Measurements from ENCODE around the gene TFEB.

The TFEB gene

GRCh38 chr6:41654698-41655151 lies 80.7 kb downstream of the TFEB start:
- no peak overlapping the region for H3K27ac ChIP-seq (ENCODE audit: low read depth, low read length)

DNA sequence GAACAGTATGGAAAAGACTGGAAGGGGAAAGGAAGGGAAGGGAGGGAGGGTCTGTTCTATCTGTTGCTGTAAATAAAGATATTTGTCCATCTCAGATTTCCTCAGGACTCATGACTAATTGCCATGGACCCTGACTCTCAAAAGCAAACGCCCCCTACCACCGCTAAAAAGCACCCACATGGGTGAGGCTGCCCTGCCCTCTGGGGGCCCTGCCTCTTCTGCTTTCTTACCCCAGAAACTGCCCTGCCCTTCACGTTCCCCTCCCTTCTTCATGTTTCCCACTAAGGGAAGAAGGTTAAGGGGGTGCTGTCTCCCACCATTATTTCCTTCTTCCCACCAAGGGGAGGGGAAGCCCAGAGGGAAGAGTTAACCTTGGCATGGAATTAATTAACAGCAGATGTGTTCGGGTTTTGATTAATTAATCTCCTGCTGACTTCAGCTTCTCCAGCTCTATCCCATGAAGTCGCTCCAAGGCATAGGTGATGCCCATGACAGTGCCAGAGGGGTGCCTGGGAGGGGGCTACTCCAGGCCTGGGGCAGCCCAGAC lies 81.2 kb downstream of the TFEB start:
- Histone ChIP-seq H3K27me3 (ENCODE audit: insufficient read depth, low read length) (peaks cover 27% of the 10 kb centered on the region), H3K4me1 (ENCODE audit: control insufficient read depth, insufficient read depth, low read length, unreplicated experiment) (peaks cover 5% of the 10 kb centered on the region), H3K36me3 (ENCODE audit: insufficient read depth, low read length) (no peaks in the 10 kb centered on the region), H3K27ac (ENCODE audit: low read depth, low read length) (no peak overlapping the region), H2AFZ (ENCODE audit: low read length, unreplicated experiment) (no peak overlapping the region), H3K4me3 (ENCODE audit: low read depth, low read length) (no peak overlapping the region), H3K79me2 (ENCODE audit: control insufficient read depth, insufficient read depth, low read length, unreplicated experiment) (no peaks in the 10 kb centered on the region)

More at GRCh38 chr6:41654698-41655151, 80.7 kb downstream of the TFEB start:
- H3K4me1 ChIP-seq (ENCODE audit: control insufficient read depth, insufficient read depth, low read length, unreplicated experiment): peaks cover 5% of the 10 kb centered on the region
- no peaks in the 10 kb centered on the region for H3K36me3 ChIP-seq (ENCODE audit: insufficient read depth, low read length)
- peaks cover 29% of the 10 kb centered on the region for H3K27me3 ChIP-seq (ENCODE audit: insufficient read depth, low read length)
- H3K4me3 ChIP-seq (ENCODE audit: low read depth, low read length): no peak overlapping the region
- H2AFZ ChIP-seq (ENCODE audit: low read length, unreplicated experiment): no peak overlapping the region
- H3K79me2 ChIP-seq (ENCODE audit: control insufficient read depth, insufficient read depth, low read length, unreplicated experiment): no peaks in the 10 kb centered on the region

- peaks cover 5% of the 10 kb centered on the region for H3K4me1 ChIP-seq (ENCODE audit: control insufficient read depth, insufficient read depth, low read length, unreplicated experiment)
- no peaks in the 10 kb centered on the region for H3K36me3 ChIP-seq (ENCODE audit: insufficient read depth, low read length)
- no peaks in the 10 kb centered on the region for H3K79me2 ChIP-seq (ENCODE audit: control insufficient read depth, insufficient read depth, low read length, unreplicated experiment)
- H3K4me3 ChIP-seq (ENCODE audit: low read depth, low read length): no peak overlapping the region
- peaks cover 21% of the 10 kb centered on the region for H3K27me3 ChIP-seq (ENCODE audit: insufficient read depth, low read length)
- H2AFZ ChIP-seq (ENCODE audit: low read length, unreplicated experiment): no peak overlapping the region
- no peak overlapping the region for H3K27ac ChIP-seq (ENCODE audit: low read depth, low read length)
These were observed 81.7 kb downstream of the TFEB start for GRCh38 chr6:41653691-41654090.

GRCh38 chr6:41652866-41653652 lies 82.3 kb downstream of the TFEB start:
- Histone ChIP-seq H3K27ac (ENCODE audit: low read depth, low read length) (no peak overlapping the region), H3K27me3 (ENCODE audit: insufficient read depth, low read length) (peaks cover 17% of the 10 kb centered on the region), H3K36me3 (ENCODE audit: insufficient read depth, low read length) (no peaks in the 10 kb centered on the region), H2AFZ (ENCODE audit: low read length, unreplicated experiment) (no peak overlapping the region), H3K4me1 (ENCODE audit: control insufficient read depth, insufficient read depth, low read length, unreplicated experiment) (peaks cover 5% of the 10 kb centered on the region), H3K4me3 (ENCODE audit: low read depth, low read length) (no peak overlapping the region), H3K79me2 (ENCODE audit: control insufficient read depth, insufficient read depth, low read length, unreplicated experiment) (no peaks in the 10 kb centered on the region)

DNA sequence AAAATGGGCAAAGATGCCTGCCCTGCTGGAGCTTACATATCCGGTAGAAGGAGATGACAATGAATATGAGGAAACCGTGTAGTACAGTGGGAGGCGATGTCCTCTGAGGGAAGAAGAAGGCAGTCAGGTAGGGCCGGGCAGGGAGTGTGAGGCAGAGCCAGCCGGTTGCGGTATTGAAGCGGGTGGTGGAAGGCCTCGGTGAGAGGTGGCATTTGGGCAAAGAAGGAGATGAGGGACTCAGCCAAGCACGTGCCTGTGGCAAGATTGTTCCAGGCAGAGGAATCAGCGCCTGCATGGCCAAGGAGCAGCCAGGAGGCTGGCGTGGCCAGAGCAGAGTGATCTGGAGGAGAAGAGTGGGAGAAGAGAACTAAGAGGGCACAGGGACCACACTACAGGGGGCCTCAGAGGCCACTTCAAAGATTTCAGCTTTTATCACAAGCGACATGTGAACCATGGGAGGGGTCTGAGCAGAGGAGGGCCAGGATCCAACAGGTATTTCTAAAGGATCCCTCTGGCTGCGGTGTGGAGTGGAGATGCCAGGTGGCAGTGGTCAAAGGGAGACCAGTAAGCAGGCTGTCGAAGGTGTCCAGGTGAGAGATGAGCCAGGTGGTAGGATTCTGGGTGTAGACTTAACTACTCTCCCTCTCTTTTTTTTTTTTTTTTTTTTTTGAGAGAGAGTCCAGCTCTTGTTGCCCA lies 83.3 kb downstream of the TFEB start:
- no peak overlapping the region for H3K4me3 ChIP-seq (ENCODE audit: low read depth, low read length)
- no peaks in the 10 kb centered on the region for H3K79me2 ChIP-seq (ENCODE audit: control insufficient read depth, insufficient read depth, low read length, unreplicated experiment)
- no peaks in the 10 kb centered on the region for H3K36me3 ChIP-seq (ENCODE audit: insufficient read depth, low read length)
- H3K27me3 ChIP-seq (ENCODE audit: insufficient read depth, low read length): 0 out of 2 replicates have a peak, but pooled peaks cover 10% of the 10 kb centered on the region
- peaks cover 5% of the 10 kb centered on the region for H3K4me1 ChIP-seq (ENCODE audit: control insufficient read depth, insufficient read depth, low read length, unreplicated experiment)
- no peak overlapping the region for H2AFZ ChIP-seq (ENCODE audit: low read length, unreplicated experiment)
- H3K27ac ChIP-seq (ENCODE audit: low read depth, low read length): no peak overlapping the region

DNA sequence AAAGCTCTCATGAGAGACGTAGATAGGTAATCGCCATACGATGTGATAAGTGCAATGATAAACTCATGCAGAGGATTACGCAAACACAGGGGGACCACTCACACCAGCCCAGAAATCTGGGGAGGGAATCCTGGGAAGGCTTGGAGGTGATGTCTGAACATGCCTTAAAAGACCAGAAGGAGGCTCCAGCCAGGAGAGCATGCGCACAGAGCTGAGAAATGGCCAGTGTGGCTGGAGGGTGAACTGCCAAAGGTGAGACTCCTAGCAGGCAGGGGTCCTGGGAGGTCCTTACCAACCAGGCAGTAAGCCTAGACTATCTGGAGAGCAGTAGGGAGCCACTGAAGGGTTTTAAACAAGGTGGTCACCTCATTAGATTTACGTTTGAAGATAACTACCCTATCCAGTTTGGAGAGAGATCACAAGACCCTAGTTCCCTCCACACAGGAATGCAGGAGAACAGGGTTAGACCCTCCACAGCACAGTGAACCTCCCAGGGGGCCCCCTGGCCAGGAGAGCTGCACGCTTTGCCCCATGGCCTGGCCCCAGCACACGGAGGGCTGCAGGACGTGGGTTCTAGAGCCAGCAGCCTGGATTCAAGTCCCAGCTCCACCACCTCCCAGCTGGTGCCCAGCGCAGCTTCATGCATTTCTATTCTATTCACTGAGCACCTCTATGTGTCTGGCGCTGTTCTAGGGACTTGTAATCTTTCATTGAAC lies 84.0 kb downstream of the TFEB start:
- 0 out of 2 replicates have a peak, but pooled peaks cover 10% of the 10 kb centered on the region for H3K27me3 ChIP-seq (ENCODE audit: insufficient read depth, low read length)
- no peak overlapping the region for H2AFZ ChIP-seq (ENCODE audit: low read length, unreplicated experiment)
- no peaks in the 10 kb centered on the region for H3K79me2 ChIP-seq (ENCODE audit: control insufficient read depth, insufficient read depth, low read length, unreplicated experiment)
- peaks cover 5% of the 10 kb centered on the region for H3K4me1 ChIP-seq (ENCODE audit: control insufficient read depth, insufficient read depth, low read length, unreplicated experiment)
- H3K4me3 ChIP-seq (ENCODE audit: low read depth, low read length): no peak overlapping the region
- no peaks in the 10 kb centered on the region for H3K36me3 ChIP-seq (ENCODE audit: insufficient read depth, low read length)
- no peak overlapping the region for H3K27ac ChIP-seq (ENCODE audit: low read depth, low read length)

DNA sequence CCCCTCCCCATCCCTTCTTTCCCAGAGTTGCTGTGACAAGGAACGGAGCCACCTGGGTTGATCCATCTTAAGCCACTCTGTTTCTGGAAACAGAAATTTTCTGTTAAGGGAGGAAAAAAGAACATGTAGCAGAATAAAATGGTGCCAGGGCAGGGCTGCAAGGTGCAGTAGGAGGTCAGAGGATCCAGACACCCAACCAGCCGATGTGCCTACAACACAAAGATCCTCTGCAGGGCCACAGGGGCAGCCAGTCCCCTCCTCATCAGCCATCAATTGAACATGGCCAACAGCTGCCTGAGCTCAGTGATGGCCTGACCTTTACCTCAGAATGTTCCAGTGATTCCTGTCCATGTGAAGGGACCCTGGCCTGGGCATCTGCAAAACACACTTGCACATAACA lies 85.3 kb downstream of the TFEB start:
- no peak overlapping the region for H2AFZ ChIP-seq (ENCODE audit: low read length, unreplicated experiment)
- H3K27me3 ChIP-seq (ENCODE audit: insufficient read depth, low read length): peaks cover 18% of the 10 kb centered on the region; the same call in 1 of the 2 replicates
- H3K79me2 ChIP-seq (ENCODE audit: control insufficient read depth, insufficient read depth, low read length, unreplicated experiment): no peaks in the 10 kb centered on the region
- no peak overlapping the region for H3K4me3 ChIP-seq (ENCODE audit: low read depth, low read length)
- no peak overlapping the region for H3K27ac ChIP-seq (ENCODE audit: low read depth, low read length)
- H3K36me3 ChIP-seq (ENCODE audit: insufficient read depth, low read length): no peaks in the 10 kb centered on the region
- no peaks in the 10 kb centered on the region for H3K4me1 ChIP-seq (ENCODE audit: control insufficient read depth, insufficient read depth, low read length, unreplicated experiment)

DNA sequence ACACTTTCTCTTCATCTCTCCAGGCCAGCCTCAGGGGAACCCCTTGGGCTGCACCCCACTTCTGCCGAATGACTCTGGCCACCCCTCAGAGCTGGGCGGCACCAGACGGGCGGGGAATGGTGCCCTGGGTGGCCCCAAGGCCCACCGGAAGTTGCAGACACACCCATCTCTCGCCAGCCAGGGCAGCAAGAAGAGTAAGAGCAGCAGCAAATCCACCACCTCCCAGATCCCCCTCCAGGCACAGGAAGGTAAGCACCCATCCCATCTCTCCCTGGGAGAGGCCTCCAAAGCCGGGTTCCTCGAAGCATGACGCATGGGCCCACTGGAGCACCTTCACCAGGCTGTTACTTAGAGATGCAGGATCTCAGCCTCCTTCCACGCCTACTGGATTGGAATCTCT lies 85.8 kb downstream of the TFEB start:
- H3K79me2 ChIP-seq (ENCODE audit: control insufficient read depth, insufficient read depth, low read length, unreplicated experiment): no peaks in the 10 kb centered on the region
- H3K27ac ChIP-seq (ENCODE audit: low read depth, low read length): no peak overlapping the region
- peaks cover 15% of the 10 kb centered on the region; the same call in 1 of the 2 replicates for H3K27me3 ChIP-seq (ENCODE audit: insufficient read depth, low read length)
- no peaks in the 10 kb centered on the region for H3K36me3 ChIP-seq (ENCODE audit: insufficient read depth, low read length)
- H3K4me1 ChIP-seq (ENCODE audit: control insufficient read depth, insufficient read depth, low read length, unreplicated experiment): no peaks in the 10 kb centered on the region
- no peak overlapping the region for H3K4me3 ChIP-seq (ENCODE audit: low read depth, low read length)
- H2AFZ ChIP-seq (ENCODE audit: low read length, unreplicated experiment): no peak overlapping the region

GRCh38 chr6:41648921-41649320 lies 86.5 kb downstream of the TFEB start:
- H3K4me1 ChIP-seq (ENCODE audit: control insufficient read depth, insufficient read depth, low read length, unreplicated experiment): no peaks in the 10 kb centered on the region
- no peak overlapping the region for H3K27ac ChIP-seq (ENCODE audit: low read depth, low read length)
- H3K79me2 ChIP-seq (ENCODE audit: control insufficient read depth, insufficient read depth, low read length, unreplicated experiment): no peaks in the 10 kb centered on the region
- no peaks in the 10 kb centered on the region for H3K36me3 ChIP-seq (ENCODE audit: insufficient read depth, low read length)
- peaks cover 10% of the 10 kb centered on the region; the same call in 1 of the 2 replicates for H3K27me3 ChIP-seq (ENCODE audit: insufficient read depth, low read length)
- H3K4me3 ChIP-seq (ENCODE audit: low read depth, low read length): no peak overlapping the region
- no peak overlapping the region for H2AFZ ChIP-seq (ENCODE audit: low read length, unreplicated experiment)

DNA sequence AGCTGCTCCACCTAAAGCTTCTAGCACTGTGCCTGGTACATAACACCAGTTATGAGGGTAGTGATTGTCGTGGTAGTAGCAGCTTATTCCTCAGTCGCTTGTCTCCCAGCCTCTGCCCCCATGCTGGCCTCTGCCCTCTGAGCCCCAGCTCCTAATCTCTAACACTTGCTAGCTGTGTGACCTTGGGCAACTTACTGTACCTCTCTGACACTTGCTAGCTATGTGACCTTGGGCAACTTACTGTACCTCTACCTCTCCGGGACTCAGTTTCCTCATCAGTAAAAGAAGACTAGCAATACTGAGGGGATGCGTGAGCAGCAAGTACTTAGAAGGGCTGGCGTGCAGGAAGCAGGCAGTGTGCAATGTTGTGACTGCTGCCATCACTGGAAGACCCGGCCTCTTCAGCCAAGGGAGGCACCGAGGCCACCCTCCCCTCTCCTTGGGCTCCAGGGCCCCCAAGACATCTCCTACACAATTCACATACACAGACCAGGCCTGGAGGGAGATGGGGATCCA lies 87.3 kb downstream of the TFEB start:
- Histone ChIP-seq H3K79me2 (ENCODE audit: control insufficient read depth, insufficient read depth, low read length, unreplicated experiment) (no peaks in the 10 kb centered on the region), H3K4me1 (ENCODE audit: control insufficient read depth, insufficient read depth, low read length, unreplicated experiment) (no peaks in the 10 kb centered on the region), H3K27ac (ENCODE audit: low read depth, low read length) (no peak overlapping the region), H3K36me3 (ENCODE audit: insufficient read depth, low read length) (no peaks in the 10 kb centered on the region), H3K27me3 (ENCODE audit: insufficient read depth, low read length) (peaks cover 10% of the 10 kb centered on the region; the same call in 1 of the 2 replicates), H3K4me3 (ENCODE audit: low read depth, low read length) (no peak overlapping the region), H2AFZ (ENCODE audit: low read length, unreplicated experiment) (no peak overlapping the region)
